ENCODE results near the gene IQCM. TPM values are rescaled to one million over a fixed set of nuclear protein-coding genes. Genes with fewer than 3 reads are reported as not detected.

IQCM gene
- total RNA-seq, 1 donor from 2014 or later = not detected

GRCh38 chr4:149409146-149409545, 406.5 kb downstream of the IQCM start:
- H3K4me3 ChIP-seq (ENCODE audit: low read depth, low read length) = no peak overlapping the region
- no peak for TF ChIP-seq CTCF (conservative IDR thresholded peaks at IDR 0.05; ENCODE audit: low read depth, low read length)

GRCh38 chr4:149404143-149404542, 411.5 kb downstream of the IQCM start:
- no peak for TF ChIP-seq CTCF (conservative IDR thresholded peaks at IDR 0.05; ENCODE audit: low read depth, low read length)
- no peak for DNase-seq (ENCODE audit: low read depth)
- H3K4me3 ChIP-seq (ENCODE audit: low read depth, low read length) = no peak overlapping the region

More at GRCh38 chr4:149409146-149409545, 406.5 kb downstream of the IQCM start:
- DNase-seq (ENCODE audit: low read depth) = peak; percentile 71

GRCh38 chr4:149403081-149403480, 412.6 kb downstream of the IQCM start:
- no peak for DNase-seq (ENCODE audit: low read depth)

GRCh38 chr4:149398993-149399392, 416.6 kb downstream of the IQCM start:
- no peak for TF ChIP-seq CTCF (conservative IDR thresholded peaks at IDR 0.05; ENCODE audit: low read depth, low read length)
- H3K4me3 ChIP-seq (ENCODE audit: low read depth, low read length) = no peak overlapping the region
- DNase-seq (ENCODE audit: low read depth) = no peak

More at GRCh38 chr4:149403081-149403480, 412.6 kb downstream of the IQCM start:
- H3K4me3 ChIP-seq (ENCODE audit: low read depth, low read length) = no peak overlapping the region
- TF ChIP-seq CTCF (conservative IDR thresholded peaks at IDR 0.05; ENCODE audit: low read depth, low read length) = no peak

GRCh38 chr4:149370785-149371420, 444.7 kb downstream of the IQCM start:
- no peak overlapping the region for H3K4me3 ChIP-seq (ENCODE audit: low read depth, low read length)
- peak; percentile 40 for DNase-seq (ENCODE audit: low read depth)
- TF ChIP-seq CTCF (conservative IDR thresholded peaks at IDR 0.05; ENCODE audit: low read depth, low read length) = peak; percentile 64

GRCh38 chr4:149370002-149370401, 445.6 kb downstream of the IQCM start:
- TF ChIP-seq CTCF (conservative IDR thresholded peaks at IDR 0.05; ENCODE audit: low read depth, low read length) = no peak
- no peak for DNase-seq (ENCODE audit: low read depth)
- no peak overlapping the region for H3K4me3 ChIP-seq (ENCODE audit: low read depth, low read length)

- no peak for DNase-seq (ENCODE audit: low read depth)
- no peak for TF ChIP-seq CTCF (conservative IDR thresholded peaks at IDR 0.05; ENCODE audit: low read depth, low read length)
- no peak overlapping the region for H3K4me3 ChIP-seq (ENCODE audit: low read depth, low read length)
These were observed 462.4 kb downstream of the IQCM start for GRCh38 chr4:149353241-149353640.

All from epithelial cell of proximal tubule (primary cell).